ENCODE results near the gene MRPS7.

The MRPS7 gene

GRCh38 chr17:75266316-75267152 is 4.9 kb downstream of the MRPS7 start:
- no peak overlapping the region for H2BK12ac ChIP-seq (ENCODE audit: low read length)
- no peak overlapping the region for H3K14ac ChIP-seq (ENCODE audit: low read length)
- no peak overlapping the region for H3K4me3 ChIP-seq (ENCODE audit: low read length in 2 of 2)
- H4K8ac ChIP-seq (ENCODE audit: low read depth, low read length), result no peak overlapping the region
- no peak overlapping the region for H3K27ac ChIP-seq (replicated peaks; ENCODE audit: low read length)
- H2AK5ac ChIP-seq (ENCODE audit: low read depth, low read length), result no peak overlapping the region
- H3K79me1 ChIP-seq (ENCODE audit: low read depth, low read length), result peaks cover 6% of the 10 kb centered on the region
- H3K4me2 ChIP-seq (ENCODE audit: insufficient read depth, low read length, poor library complexity, severe bottlenecking), result no peak overlapping the region
- H2BK120ac ChIP-seq (ENCODE audit: low read depth, low read length), result no peak overlapping the region
- no peak overlapping the region for H2AFZ ChIP-seq (ENCODE audit: low read length)
- no peak overlapping the region for H3K9ac ChIP-seq (ENCODE audit: low read depth, low read length, poor library complexity)
- H2BK15ac ChIP-seq (ENCODE audit: low read length), result no peak overlapping the region
- H4K91ac ChIP-seq (ENCODE audit: low read depth, low read length, poor library complexity), result no peak overlapping the region
- H2BK5ac ChIP-seq (ENCODE audit: low read length), result no peak overlapping the region
- H3K4me1 ChIP-seq (ENCODE audit: control insufficient read depth in 2 of 2, insufficient read depth in 1 of 2, low read depth in 1 of 2, low read length in 2 of 2), result peaks cover 5 to 6% of the 10 kb centered on the region in 2 donors
- no peaks in the 10 kb centered on the region for H3K9me3 ChIP-seq (replicated peaks in 1 of 2; ENCODE audit: control insufficient read depth in 2 of 2, insufficient read depth in 1 of 2, low read depth in 1 of 2, low read length in 2 of 2)
- WGBS, 2 donors (ENCODE audit: extremely low coverage in 2 of 2, insufficient read length in 2 of 2, insufficient replicate concordance in 1 of 2), result no CpG with 5 or more reads among the region's 13 CpGs
- H3K23ac ChIP-seq (ENCODE audit: low read depth, low read length, poor library complexity), result no peak overlapping the region
- DNase-seq (ENCODE audit: low spot score), result no peak
- H3K4ac ChIP-seq (ENCODE audit: low read length), result no peak overlapping the region
- no peaks in the 10 kb centered on the region for H3K27me3 ChIP-seq (ENCODE audit: control insufficient read depth in 3 of 3, insufficient read depth in 3 of 3, low read depth in 1 of 3, low read length in 3 of 3)
- H3K18ac ChIP-seq (ENCODE audit: low read length), result no peak overlapping the region
- peaks cover 26 to 52% of the 10 kb centered on the region in 2 donors for H3K36me3 ChIP-seq (replicated peaks in 1 of 2; ENCODE audit: control insufficient read depth in 2 of 2, insufficient read depth in 2 of 2, low read length in 2 of 2)

GRCh38 chr17:75267153-75267410 is 5.4 kb downstream of the MRPS7 start:
- no CpG with 5 or more reads among the region's 2 CpGs for WGBS, 2 donors (ENCODE audit: extremely low coverage in 2 of 2, insufficient read length in 2 of 2, insufficient replicate concordance in 1 of 2)
- Histone ChIP-seq H2BK12ac (ENCODE audit: low read length) (no peak overlapping the region), H3K9ac (ENCODE audit: low read depth, low read length, poor library complexity) (no peak overlapping the region), H3K4ac (ENCODE audit: low read length) (no peak overlapping the region), H3K23ac (ENCODE audit: low read depth, low read length, poor library complexity) (peak overlapping the region; percentile 3), H3K4me3 (ENCODE audit: low read length in 2 of 2) (no peak overlapping the region), H2BK15ac (ENCODE audit: low read length) (no peak overlapping the region), H3K14ac (ENCODE audit: low read length) (no peak overlapping the region), H2BK5ac (ENCODE audit: low read length) (no peak overlapping the region), H2AK5ac (ENCODE audit: low read depth, low read length) (no peak overlapping the region), H3K27me3 (ENCODE audit: control insufficient read depth in 3 of 3, insufficient read depth in 3 of 3, low read depth in 1 of 3, low read length in 3 of 3) (no peaks in the 10 kb centered on the region), H3K4me1 (ENCODE audit: control insufficient read depth in 2 of 2, insufficient read depth in 1 of 2, low read depth in 1 of 2, low read length in 2 of 2) (peaks cover 6 to 9% of the 10 kb centered on the region in 2 donors), H2AFZ (ENCODE audit: low read length) (no peak overlapping the region), H4K8ac (ENCODE audit: low read depth, low read length) (no peak overlapping the region), H3K79me1 (ENCODE audit: low read depth, low read length) (peaks cover 3% of the 10 kb centered on the region), H4K91ac (ENCODE audit: low read depth, low read length, poor library complexity) (no peak overlapping the region), H2BK120ac (ENCODE audit: low read depth, low read length) (no peak overlapping the region), H3K27ac (replicated peaks; ENCODE audit: low read length) (no peak overlapping the region), H3K9me3 (replicated peaks in 1 of 2; ENCODE audit: control insufficient read depth in 2 of 2, insufficient read depth in 1 of 2, low read depth in 1 of 2, low read length in 2 of 2) (no peaks in the 10 kb centered on the region), H3K4me2 (ENCODE audit: insufficient read depth, low read length, poor library complexity, severe bottlenecking) (no peak overlapping the region), H3K18ac (ENCODE audit: low read length) (no peak overlapping the region), H3K36me3 (replicated peaks in 1 of 2; ENCODE audit: control insufficient read depth in 2 of 2, insufficient read depth in 2 of 2, low read length in 2 of 2) (peaks cover 26 to 53% of the 10 kb centered on the region in 2 donors)
- no peak for DNase-seq (ENCODE audit: low spot score)

- Histone ChIP-seq H4K91ac (ENCODE audit: low read depth, low read length, poor library complexity) (no peak overlapping the region), H3K27me3 (ENCODE audit: control insufficient read depth in 3 of 3, insufficient read depth in 3 of 3, low read depth in 1 of 3, low read length in 3 of 3) (no peaks in the 10 kb centered on the region), H2BK120ac (ENCODE audit: low read depth, low read length) (no peak overlapping the region), H3K4me1 (ENCODE audit: control insufficient read depth in 2 of 2, insufficient read depth in 1 of 2, low read depth in 1 of 2, low read length in 2 of 2) (peaks cover 5 to 6% of the 10 kb centered on the region in 2 donors), H3K23ac (ENCODE audit: low read depth, low read length, poor library complexity) (peak overlapping the region; percentile 3), H3K27ac (replicated peaks; ENCODE audit: low read length) (no peak overlapping the region), H3K18ac (ENCODE audit: low read length) (no peak overlapping the region), H3K79me1 (ENCODE audit: low read depth, low read length) (peaks cover 3% of the 10 kb centered on the region), H2BK12ac (ENCODE audit: low read length) (no peak overlapping the region), H3K4ac (ENCODE audit: low read length) (no peak overlapping the region), H2BK5ac (ENCODE audit: low read length) (no peak overlapping the region), H2AK5ac (ENCODE audit: low read depth, low read length) (no peak overlapping the region), H3K9me3 (replicated peaks in 1 of 2; ENCODE audit: control insufficient read depth in 2 of 2, insufficient read depth in 1 of 2, low read depth in 1 of 2, low read length in 2 of 2) (no peaks in the 10 kb centered on the region), H2BK15ac (ENCODE audit: low read length) (no peak overlapping the region), H3K4me3 (ENCODE audit: low read length in 2 of 2) (no peak overlapping the region), H3K14ac (ENCODE audit: low read length) (no peak overlapping the region), H3K4me2 (ENCODE audit: insufficient read depth, low read length, poor library complexity, severe bottlenecking) (no peak overlapping the region), H3K36me3 (replicated peaks in 1 of 2; ENCODE audit: control insufficient read depth in 2 of 2, insufficient read depth in 2 of 2, low read length in 2 of 2) (peaks cover 30 to 56% of the 10 kb centered on the region in 2 donors), H2AFZ (ENCODE audit: low read length) (no peak overlapping the region), H4K8ac (ENCODE audit: low read depth, low read length) (no peak overlapping the region), H3K9ac (ENCODE audit: low read depth, low read length, poor library complexity) (peak overlapping the region; percentile 38)
- DNase-seq (ENCODE audit: low spot score), result no peak
- no CpG with 5 or more reads among the region's 14 CpGs for WGBS, 2 donors (ENCODE audit: extremely low coverage in 2 of 2, insufficient read length in 2 of 2, insufficient replicate concordance in 1 of 2)
These were observed 5.9 kb downstream of the MRPS7 start for GRCh38 chr17:75267411-75268232.

GRCh38 chr17:75269844-75270217 is 8.2 kb downstream of the MRPS7 start:
- H3K4me1 ChIP-seq (ENCODE audit: control insufficient read depth in 2 of 2, insufficient read depth in 1 of 2, low read depth in 1 of 2, low read length in 2 of 2), result peaks cover 3 to 4% of the 10 kb centered on the region in 2 donors
- no peak overlapping the region for H2BK5ac ChIP-seq (ENCODE audit: low read length)
- WGBS, 2 donors (ENCODE audit: extremely low coverage in 2 of 2, insufficient read length in 2 of 2, insufficient replicate concordance in 1 of 2), result no CpG with 5 or more reads among the region's 6 CpGs
- H3K9ac ChIP-seq (ENCODE audit: low read depth, low read length, poor library complexity), result peak overlapping the region; percentile 75
- no peak overlapping the region for H3K27ac ChIP-seq (replicated peaks; ENCODE audit: low read length)
- H2BK12ac ChIP-seq (ENCODE audit: low read length), result no peak overlapping the region
- H2AK5ac ChIP-seq (ENCODE audit: low read depth, low read length), result peak overlapping the region; percentile 86
- peak overlapping the region; percentile 97 for H3K23ac ChIP-seq (ENCODE audit: low read depth, low read length, poor library complexity)
- peaks cover 4% of the 10 kb centered on the region for H3K79me1 ChIP-seq (ENCODE audit: low read depth, low read length)
- no peaks in the 10 kb centered on the region for H3K27me3 ChIP-seq (ENCODE audit: control insufficient read depth in 3 of 3, insufficient read depth in 3 of 3, low read depth in 1 of 3, low read length in 3 of 3)
- no peak for DNase-seq (ENCODE audit: low spot score)
- peak overlapping the region; percentile 88 to 95 for H3K4me3 ChIP-seq (ENCODE audit: low read length in 2 of 2)
- H2BK120ac ChIP-seq (ENCODE audit: low read depth, low read length), result no peak overlapping the region
- H4K91ac ChIP-seq (ENCODE audit: low read depth, low read length, poor library complexity), result no peak overlapping the region
- H2AFZ ChIP-seq (ENCODE audit: low read length), result peak overlapping the region; percentile 96
- H3K4me2 ChIP-seq (ENCODE audit: insufficient read depth, low read length, poor library complexity, severe bottlenecking), result peak overlapping the region; percentile 97
- H3K4ac ChIP-seq (ENCODE audit: low read length), result no peak overlapping the region
- H3K36me3 ChIP-seq (replicated peaks in 1 of 2; ENCODE audit: control insufficient read depth in 2 of 2, insufficient read depth in 2 of 2, low read length in 2 of 2), result peaks cover 26 to 51% of the 10 kb centered on the region in 2 donors
- H4K8ac ChIP-seq (ENCODE audit: low read depth, low read length), result no peak overlapping the region
- H2BK15ac ChIP-seq (ENCODE audit: low read length), result no peak overlapping the region
- H3K18ac ChIP-seq (ENCODE audit: low read length), result no peak overlapping the region
- peak overlapping the region; percentile 76 for H3K14ac ChIP-seq (ENCODE audit: low read length)
- no peaks in the 10 kb centered on the region for H3K9me3 ChIP-seq (replicated peaks in 1 of 2; ENCODE audit: control insufficient read depth in 2 of 2, insufficient read depth in 1 of 2, low read depth in 1 of 2, low read length in 2 of 2)
